Right lobe of liver (tissue), 6 donors: ENCODE measurements around the gene ASB4. TPM values are rescaled to one million over a fixed set of nuclear protein-coding genes. Genes with fewer than 3 reads are reported as not detected.
A peak's percentile ranks its signal among the peaks of the same experiment; 100 is the strongest.

ENCODE experiments used
- ATAC-seq, 4 donors: fragments of 200-7000 bp; cut with Tn5 transposase; one replicate each; pipeline ENCODE4 v1.9.1; 2020; ENCODE audit warnings: mild to moderate bottlenecking in 4 of 4, moderate library complexity in 4 of 4
- DNase-seq, 3 donors: peaks; one replicate each; pipeline ENCODE4 v3.0.0-alpha.2; 2020
- H3K27ac ChIP-seq, 3 donors: fragments of 200-600 bp; one replicate each; pipeline ENCODE4 v1.8.0; 2022
- H3K27me3 ChIP-seq, 2 donors: fragments of 200-600 bp; one replicate each; pipeline ENCODE4 v1.8.0; 2022
- H3K36me3 ChIP-seq, 4 donors: fragments of 200-600 bp; sonication (generic) in 1 of 4; one replicate each; pipeline versions ENCODE4 v1.5.1 to v1.8.0; 2017 to 2022; ENCODE audit warnings: control low read depth in 1 of 4
- H3K4me1 ChIP-seq, 4 donors: fragments of 200-600 bp; sonication (generic) in 1 of 4; one replicate each; pipeline versions ENCODE4 v1.5.1 to v1.8.0; 2017 to 2022; ENCODE audit warnings: control low read depth in 1 of 4
- H3K4me3 ChIP-seq, 3 donors: fragments of 200-600 bp; one replicate each; pipeline ENCODE4 v1.8.0; 2022
- H3K9me3 ChIP-seq, 4 donors: fragments of 200-600 bp; sonication (generic) in 1 of 4; one replicate each; pipeline versions ENCODE4 v1.5.1 to v1.8.0; 2017 to 2022; ENCODE audit warnings: control low read depth in 1 of 4
- POLR2A ChIP-seq: fragments of 450-650 bp; IDR thresholded peaks from one replicate; pipeline ENCODE4 v1.6.1; 2017; ENCODE audit warnings: antibody characterized with exemption, mild to moderate bottlenecking
- WGBS: methylation state at CpG from one replicate; pipeline ENCODE4 v1.1.6; 2018; ENCODE audit warnings: low coverage, low lambda C conversion rate; ENCODE audit not compliant: insufficient coverage; ENCODE audit errors: missing lambda C conversion rate; 5-methylcytosine and 5-hydroxymethylcytosine counted together
- intact Hi-C, 2 donors: fragments of 100-400 bp; cut with DNase I; formaldehyde crosslinking; loops; one replicate each; pipeline versions ENCODE4 v1.11.2 to v1.14.1; 2022
- total RNA-seq, 6 experiments: library from RNA; depleted of rRNA in 2 of 6; stranded (reverse); fragments of >200 nt in 2 of 6; fragmentation: NEBNext Ultra II Directional in 3 of 6; extraction: Animal tissue kit (Norgen Biotek cat#: 25700) in 3 of 6; gene quantifications; one replicate each; pipeline versions ENCODE4 v1.1.0 to v1.2.4, GENCODE V29; 2016 to 2023
- TF ChIP-seq, protein P1 (sequence below), 4 donors: fragments of 200-600 bp in 3 of 4; fragments of 450-650 bp in 1 of 4; IDR thresholded peaks; one replicate each; pipeline versions ENCODE4 v1.5.1 to v1.8.0; 2016 to 2022; ENCODE audit warnings: antibody characterized with exemption in 4 of 4, mild to moderate bottlenecking in 2 of 4
- donor health status: DM: no; HTN: yes; CAD: no.
- donor health status: DM: no; HTN: no; CAD: no.
- donor health status: DM: no; HTN: no; CAD: no.
- donor health status: DM: no; HTN: yes; CAD: no.
- donor health status: DM: no; HTN: yes; CAD: no.

The ASB4 gene
- total RNA-seq, 6 experiments from 2014 or later = 0.29 to 3.4 (median 0.49) TPM; not detected in 1

DNA sequence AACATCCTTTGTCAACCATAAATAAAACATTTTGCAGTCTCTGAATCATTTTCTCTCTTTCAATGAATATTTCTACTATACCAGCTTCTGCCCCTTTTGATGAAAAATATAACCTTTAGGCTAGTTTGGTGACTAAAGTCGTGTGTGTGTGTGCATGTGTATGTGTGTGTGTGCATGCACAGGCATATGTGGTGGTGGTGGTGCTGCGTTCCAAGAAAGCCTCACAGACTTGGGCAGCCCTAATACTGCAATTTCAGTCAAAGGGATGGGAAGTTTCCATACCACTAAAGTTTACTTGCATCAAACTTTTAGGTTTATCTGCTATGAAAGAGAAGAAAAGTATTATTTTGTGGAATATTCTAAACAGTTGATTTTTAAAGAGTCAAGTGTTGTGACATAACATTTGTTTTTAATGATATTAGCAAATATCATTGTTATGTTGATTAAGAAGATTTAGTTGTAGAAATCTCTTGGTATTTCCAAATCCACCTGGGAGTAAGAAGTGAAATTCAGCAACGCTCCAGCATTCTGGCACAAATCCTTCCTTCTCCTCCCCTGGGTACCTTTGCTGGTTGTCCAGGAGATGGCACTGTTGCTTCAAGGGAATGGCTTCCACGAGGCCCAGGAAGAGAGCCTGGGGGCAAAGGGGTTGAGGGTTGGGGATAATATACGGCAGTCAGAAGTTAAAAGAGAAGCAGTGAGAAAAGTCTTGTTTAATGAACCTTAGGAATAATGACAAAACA is 41.5 kb downstream of the ASB4 start:
- no peak for TF ChIP-seq POLR2A
- TF ChIP-seq, protein P1, sequence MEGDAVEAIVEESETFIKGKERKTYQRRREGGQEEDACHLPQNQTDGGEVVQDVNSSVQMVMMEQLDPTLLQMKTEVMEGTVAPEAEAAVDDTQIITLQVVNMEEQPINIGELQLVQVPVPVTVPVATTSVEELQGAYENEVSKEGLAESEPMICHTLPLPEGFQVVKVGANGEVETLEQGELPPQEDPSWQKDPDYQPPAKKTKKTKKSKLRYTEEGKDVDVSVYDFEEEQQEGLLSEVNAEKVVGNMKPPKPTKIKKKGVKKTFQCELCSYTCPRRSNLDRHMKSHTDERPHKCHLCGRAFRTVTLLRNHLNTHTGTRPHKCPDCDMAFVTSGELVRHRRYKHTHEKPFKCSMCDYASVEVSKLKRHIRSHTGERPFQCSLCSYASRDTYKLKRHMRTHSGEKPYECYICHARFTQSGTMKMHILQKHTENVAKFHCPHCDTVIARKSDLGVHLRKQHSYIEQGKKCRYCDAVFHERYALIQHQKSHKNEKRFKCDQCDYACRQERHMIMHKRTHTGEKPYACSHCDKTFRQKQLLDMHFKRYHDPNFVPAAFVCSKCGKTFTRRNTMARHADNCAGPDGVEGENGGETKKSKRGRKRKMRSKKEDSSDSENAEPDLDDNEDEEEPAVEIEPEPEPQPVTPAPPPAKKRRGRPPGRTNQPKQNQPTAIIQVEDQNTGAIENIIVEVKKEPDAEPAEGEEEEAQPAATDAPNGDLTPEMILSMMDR (IDR thresholded peaks at IDR 0.05) = peak; percentile 86 to 95 (median 93)

GRCh38 chr7:95527776-95528250 is 42.1 kb downstream of the ASB4 start:
- Histone ChIP-seq H3K36me3 (no peaks in the 10 kb centered on the region), H3K4me3 (no peak overlapping the region), H3K27me3 (no peaks in the 10 kb centered on the region), H3K9me3 (no peaks in the 10 kb centered on the region), H3K27ac (no peak overlapping the region), H3K4me1 (peaks cover 0 to 5% (median 0%) of the 10 kb centered on the region in 4 donors)
- TF ChIP-seq, protein P1 (IDR thresholded peaks at IDR 0.05) = peak in 1 of 4 donors; percentile 1
- no peak for TF ChIP-seq POLR2A
- 75% methylated on average over 7 of the region's 23 CpGs for WGBS
- intact Hi-C loops = loop anchor here (5.0 kb wide), 1 partner anchor 159 kb away; no protein-coding TSS in a partner anchor
- no peak for DNase-seq
- peak in 1 of 4 donors; percentile 29 for ATAC-seq

More for the DNA sequence above, 41.5 kb downstream of the ASB4 start:
- DNase-seq (peak in 2 of 3 donors; percentile 27 to 65), ATAC-seq (peak; percentile 90 to 95 (median 92))
- Histone ChIP-seq H3K4me1 (peaks cover 0 to 5% (median 0%) of the 10 kb centered on the region in 4 donors), H3K9me3 (no peaks in the 10 kb centered on the region), H3K4me3 (no peak overlapping the region), H3K27me3 (no peaks in the 10 kb centered on the region), H3K36me3 (no peaks in the 10 kb centered on the region), H3K27ac (no peak overlapping the region)
- intact Hi-C loops = loop anchor here (5.0 kb wide), 1 partner anchor 160 kb away; no protein-coding TSS in a partner anchor
- WGBS = 11% methylated on average over 5 of the region's 5 CpGs

- ATAC-seq (no peak), DNase-seq (no peak)
- no peaks in the 10 kb centered on the region for H3K36me3 ChIP-seq
- H3K4me3 ChIP-seq = no peak overlapping the region
- H3K4me1 ChIP-seq = peaks cover 0 to 5% (median 2%) of the 10 kb centered on the region in 4 donors
- H3K27ac ChIP-seq = no peak overlapping the region
- H3K27me3 ChIP-seq = no peaks in the 10 kb centered on the region
- intact Hi-C loops = loop anchor here (5.0 kb wide), 1 partner anchor 158 kb away; no protein-coding TSS in a partner anchor
- WGBS = 30% methylated on average over 1 of the region's 1 CpG
- no peaks in the 10 kb centered on the region for H3K9me3 ChIP-seq
- no peak for TF ChIP-seq POLR2A
- TF ChIP-seq, protein P1 (IDR thresholded peaks at IDR 0.05) = no peak
Measured at GRCh38 chr7:95529701-95530100, 44.0 kb downstream of the ASB4 start.

DNA sequence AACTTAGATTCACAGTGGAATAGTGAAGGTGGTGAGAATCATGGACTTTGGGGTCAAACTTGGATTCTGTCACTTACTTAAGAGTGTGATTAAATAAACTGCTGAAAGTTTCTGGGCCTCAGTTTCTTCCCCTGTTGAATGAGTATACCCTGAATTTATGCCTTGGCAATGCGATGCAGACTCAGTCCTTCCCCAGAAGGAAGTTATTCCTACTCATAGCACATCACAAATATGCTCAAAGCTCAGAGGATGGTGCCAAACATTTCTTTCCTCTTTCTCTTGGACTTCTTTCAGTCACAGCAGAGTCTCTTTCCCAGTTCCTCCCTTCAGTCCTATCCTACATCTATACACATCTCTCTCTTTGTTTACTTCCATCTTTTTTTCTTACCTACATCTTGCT is 45.1 kb downstream of the ASB4 start:
- Histone ChIP-seq H3K4me1 (peaks cover 0 to 14% (median 6%) of the 10 kb centered on the region in 4 donors), H3K27me3 (no peaks in the 10 kb centered on the region), H3K27ac (no peak overlapping the region), H3K36me3 (no peaks in the 10 kb centered on the region), H3K4me3 (no peak overlapping the region), H3K9me3 (no peaks in the 10 kb centered on the region)
- intact Hi-C loops = no loop called here
- TF ChIP-seq POLR2A = no peak
- TF ChIP-seq, protein P1 (IDR thresholded peaks at IDR 0.05) = no peak
- ATAC-seq (no peak), DNase-seq (no peak)
- no CpG with 5 or more reads among the region's 1 CpG for WGBS
